ENCODE measurements around the gene ADGRA1. TPM values are rescaled to one million over a fixed set of nuclear protein-coding genes. Genes with fewer than 3 reads are reported as not detected.

The ADGRA1 gene
- total and polyA plus RNA-seq, 4 experiments from 2014 or later = not detected

GRCh38 chr10:133094866-133095265, 7.1 kb downstream of the ADGRA1 start:
- POLR2A ChIA-PET (ENCODE audit: partially characterized antibody) = no interaction called here
- H3K9me3 Mint-ChIP-seq = no peaks in the 10 kb centered on the region
- intact Hi-C loops (cut with micrococcal nuclease) = no loop called here

DNA sequence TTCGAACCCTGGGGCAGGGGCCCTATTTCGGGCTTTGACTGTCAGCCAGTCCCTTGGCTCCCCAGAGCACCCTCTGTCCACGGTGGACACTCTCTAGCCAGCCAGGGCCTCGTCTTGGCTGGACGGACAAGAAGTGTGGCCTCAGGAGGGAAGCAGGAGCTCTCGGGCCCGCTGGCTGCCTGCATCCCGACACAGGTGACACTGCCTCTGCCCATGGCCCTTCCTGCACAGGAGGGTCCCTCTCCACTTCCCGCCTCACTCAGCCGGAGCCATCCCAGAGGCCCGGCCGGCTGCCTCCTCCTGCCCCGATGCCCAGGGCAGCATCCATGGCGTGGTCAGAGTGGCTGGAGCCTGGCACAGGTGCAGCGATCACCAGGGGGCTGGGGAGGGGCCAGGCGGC, 7.9 kb downstream of the ADGRA1 start:
- Mint-ChIP-seq H3K27ac (no peak overlapping the region), H3K9me3 (no peaks in the 10 kb centered on the region), H3K27me3 (peaks cover 6 to 8% of the 10 kb centered on the region in 2 donors), H3K36me3 (no peaks in the 10 kb centered on the region), H3K4me1 (peaks cover 0 to under 1% (median 0%) of the 10 kb centered on the region in 4 donors), H3K4me3 (no peak overlapping the region)
- H3K4me1 ChIP-seq (ENCODE audit: insufficient read depth, low read length) = peaks cover 1% of the 10 kb centered on the region
- H3K4me3 ChIP-seq (ENCODE audit: low read length in 2 of 2) = no peak overlapping the region
- H3K27me3 ChIP-seq (ENCODE audit: insufficient read depth, low read length) = no peaks in the 10 kb centered on the region
- intact Hi-C loops (cut with micrococcal nuclease) = no loop called here
- H3K36me3 ChIP-seq (ENCODE audit: insufficient read depth, low read length) = no peaks in the 10 kb centered on the region
- H3K27ac ChIP-seq (ENCODE audit: low read depth, low read length) = no peak overlapping the region
- CTCF ChIA-PET (ENCODE audit: partially characterized antibody) = no interaction called here
- H3K9me3 ChIP-seq (ENCODE audit: control insufficient read depth in 1 of 2, low read length in 2 of 2) = no peaks in the 10 kb centered on the region
- DNase-seq = no peak
- POLR2A ChIA-PET (ENCODE audit: partially characterized antibody) = no interaction called here

More at GRCh38 chr10:133094866-133095265, 7.1 kb downstream of the ADGRA1 start:
- H3K4me3 ChIP-seq (ENCODE audit: low read length in 2 of 2) = no peak overlapping the region
- no peak for DNase-seq
- H3K27ac Mint-ChIP-seq = no peak overlapping the region
- H3K36me3 ChIP-seq (ENCODE audit: insufficient read depth, low read length) = no peaks in the 10 kb centered on the region
- no peaks in the 10 kb centered on the region for H3K4me1 Mint-ChIP-seq
- H3K9me3 ChIP-seq (ENCODE audit: control insufficient read depth in 1 of 2, low read length in 2 of 2) = no peaks in the 10 kb centered on the region
- H3K27ac ChIP-seq (ENCODE audit: low read depth, low read length) = no peak overlapping the region
- peaks cover 6 to 10% of the 10 kb centered on the region in 2 donors for H3K27me3 Mint-ChIP-seq
- CTCF ChIA-PET (ENCODE audit: partially characterized antibody) = no interaction called here
- no peak overlapping the region for H3K4me3 Mint-ChIP-seq
- H3K27me3 ChIP-seq (ENCODE audit: insufficient read depth, low read length) = no peaks in the 10 kb centered on the region
- H3K4me1 ChIP-seq (ENCODE audit: insufficient read depth, low read length) = no peaks in the 10 kb centered on the region
- no peaks in the 10 kb centered on the region for H3K36me3 Mint-ChIP-seq

GRCh38 chr10:133096616-133097269, 9.0 kb downstream of the ADGRA1 start:
- peaks cover 5 to 7% of the 10 kb centered on the region in 2 donors for H3K27me3 Mint-ChIP-seq
- intact Hi-C loops (cut with micrococcal nuclease) = no loop called here
- CTCF ChIA-PET (ENCODE audit: partially characterized antibody) = no interaction called here
- no peak overlapping the region for H3K4me3 Mint-ChIP-seq
- no peak for DNase-seq
- Histone ChIP-seq H3K4me3 (ENCODE audit: low read length in 2 of 2) (no peak overlapping the region), H3K27ac (ENCODE audit: low read depth, low read length) (no peak overlapping the region), H3K27me3 (ENCODE audit: insufficient read depth, low read length) (no peaks in the 10 kb centered on the region), H3K4me1 (ENCODE audit: insufficient read depth, low read length) (peaks cover 7% of the 10 kb centered on the region), H3K36me3 (ENCODE audit: insufficient read depth, low read length) (no peaks in the 10 kb centered on the region), H3K9me3 (ENCODE audit: control insufficient read depth in 1 of 2, low read length in 2 of 2) (no peaks in the 10 kb centered on the region)
- POLR2A ChIA-PET (ENCODE audit: partially characterized antibody) = no interaction called here
- peaks cover 0 to 12% (median 2%) of the 10 kb centered on the region in 4 donors for H3K4me1 Mint-ChIP-seq
- H3K27ac Mint-ChIP-seq = no peak overlapping the region
- no peaks in the 10 kb centered on the region for H3K36me3 Mint-ChIP-seq
- no peaks in the 10 kb centered on the region for H3K9me3 Mint-ChIP-seq

DNA sequence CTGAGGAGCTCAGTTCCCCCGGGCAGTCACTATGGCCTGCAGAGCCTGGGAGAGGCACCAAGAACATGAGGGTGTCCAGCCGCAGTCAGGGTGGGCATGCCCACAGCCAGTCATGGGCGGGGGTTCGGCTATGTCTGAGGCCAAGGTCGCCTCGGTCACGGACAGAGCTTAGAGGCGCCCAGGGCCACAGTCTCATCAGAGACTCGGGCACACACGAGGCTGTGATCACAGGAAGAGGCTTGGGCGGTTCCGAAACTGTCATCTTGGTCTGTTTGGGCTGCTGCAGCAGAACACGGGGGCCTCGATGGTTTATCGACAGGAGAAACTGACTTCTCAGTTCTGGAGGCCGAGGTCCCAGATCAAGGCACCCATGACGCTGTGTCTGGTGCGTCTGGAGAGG, 9.7 kb downstream of the ADGRA1 start:
- no peaks in the 10 kb centered on the region for H3K27me3 ChIP-seq (ENCODE audit: insufficient read depth, low read length)
- no peaks in the 10 kb centered on the region for H3K9me3 ChIP-seq (ENCODE audit: control insufficient read depth in 1 of 2, low read length in 2 of 2)
- H3K36me3 ChIP-seq (ENCODE audit: insufficient read depth, low read length) = no peaks in the 10 kb centered on the region
- Mint-ChIP-seq H3K36me3 (no peaks in the 10 kb centered on the region), H3K4me3 (no peak overlapping the region), H3K4me1 (peaks cover 0 to 14% (median 4%) of the 10 kb centered on the region in 4 donors), H3K27me3 (peaks cover 7 to 10% of the 10 kb centered on the region in 2 donors), H3K9me3 (no peaks in the 10 kb centered on the region), H3K27ac (no peak overlapping the region)
- no peak overlapping the region for H3K4me3 ChIP-seq (ENCODE audit: low read length in 2 of 2)
- DNase-seq = no peak
- POLR2A ChIA-PET (ENCODE audit: partially characterized antibody) = no interaction called here
- CTCF ChIA-PET (ENCODE audit: partially characterized antibody) = no interaction called here
- intact Hi-C loops (cut with micrococcal nuclease) = no loop called here
- no peak overlapping the region for H3K27ac ChIP-seq (ENCODE audit: low read depth, low read length)
- H3K4me1 ChIP-seq (ENCODE audit: insufficient read depth, low read length) = peaks cover 7% of the 10 kb centered on the region

GRCh38 chr10:133097961-133098360, 10.2 kb downstream of the ADGRA1 start:
- H3K9me3 Mint-ChIP-seq = no peaks in the 10 kb centered on the region
- Histone ChIP-seq H3K36me3 (ENCODE audit: insufficient read depth, low read length) (no peaks in the 10 kb centered on the region), H3K27me3 (ENCODE audit: insufficient read depth, low read length) (no peaks in the 10 kb centered on the region), H3K27ac (ENCODE audit: low read depth, low read length) (no peak overlapping the region), H3K9me3 (ENCODE audit: control insufficient read depth in 1 of 2, low read length in 2 of 2) (no peaks in the 10 kb centered on the region), H3K4me3 (ENCODE audit: low read length in 2 of 2) (no peak overlapping the region), H3K4me1 (ENCODE audit: insufficient read depth, low read length) (peaks cover 7% of the 10 kb centered on the region)
- H3K27me3 Mint-ChIP-seq = peaks cover 7 to 10% of the 10 kb centered on the region in 2 donors
- H3K4me1 Mint-ChIP-seq = peaks cover 0 to 14% (median 4%) of the 10 kb centered on the region in 4 donors
- no peaks in the 10 kb centered on the region for H3K36me3 Mint-ChIP-seq
- ChIA-PET POLR2A (ENCODE audit: partially characterized antibody) (no interaction called here), CTCF (ENCODE audit: partially characterized antibody) (no interaction called here)
- no peak overlapping the region for H3K27ac Mint-ChIP-seq
- H3K4me3 Mint-ChIP-seq = no peak overlapping the region
- intact Hi-C loops (cut with micrococcal nuclease) = no loop called here
- no peak for DNase-seq

- Mint-ChIP-seq H3K4me3 (no peak overlapping the region), H3K9me3 (no peaks in the 10 kb centered on the region), H3K4me1 (peaks cover 0 to 14% (median 4%) of the 10 kb centered on the region in 4 donors), H3K27me3 (peaks cover 7 to 10% of the 10 kb centered on the region in 2 donors), H3K36me3 (no peaks in the 10 kb centered on the region), H3K27ac (no peak overlapping the region)
- no peak for DNase-seq
- Histone ChIP-seq H3K27ac (ENCODE audit: low read depth, low read length) (no peak overlapping the region), H3K36me3 (ENCODE audit: insufficient read depth, low read length) (no peaks in the 10 kb centered on the region), H3K4me1 (ENCODE audit: insufficient read depth, low read length) (peaks cover 7% of the 10 kb centered on the region), H3K4me3 (ENCODE audit: low read length in 2 of 2) (no peak overlapping the region), H3K27me3 (ENCODE audit: insufficient read depth, low read length) (no peaks in the 10 kb centered on the region), H3K9me3 (ENCODE audit: control insufficient read depth in 1 of 2, low read length in 2 of 2) (no peaks in the 10 kb centered on the region)
- intact Hi-C loops (cut with micrococcal nuclease) = no loop called here
- CTCF ChIA-PET (ENCODE audit: partially characterized antibody) = no interaction called here
- POLR2A ChIA-PET (ENCODE audit: partially characterized antibody) = no interaction called here
Measured at GRCh38 chr10:133098426-133099124, 10.9 kb downstream of the ADGRA1 start.

DNA sequence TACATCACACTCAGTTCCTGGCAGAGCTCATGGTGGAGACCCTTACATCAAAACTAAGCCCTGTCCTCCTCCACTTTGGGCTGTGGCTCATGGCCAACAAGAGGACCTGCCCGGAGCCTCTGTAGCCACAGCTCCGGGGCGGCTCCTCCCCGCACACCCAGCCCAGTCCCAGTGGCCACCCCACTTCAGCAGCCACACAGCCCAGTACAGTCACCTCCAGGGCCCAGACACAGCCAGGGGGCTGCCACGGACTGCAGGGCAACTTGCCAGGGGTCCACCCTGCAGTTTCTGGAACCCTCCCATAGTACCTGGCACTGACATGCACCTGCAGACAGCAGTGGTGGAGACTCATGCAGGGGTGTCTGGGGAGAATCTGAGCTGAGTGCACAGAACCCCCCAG, 11.8 kb downstream of the ADGRA1 start:
- Mint-ChIP-seq H3K4me3 (no peak overlapping the region), H3K9me3 (no peaks in the 10 kb centered on the region), H3K27ac (no peak overlapping the region), H3K36me3 (no peaks in the 10 kb centered on the region), H3K27me3 (peaks cover 7 to 10% of the 10 kb centered on the region in 2 donors), H3K4me1 (peaks cover 0 to 14% (median 4%) of the 10 kb centered on the region in 4 donors)
- intact Hi-C loops (cut with micrococcal nuclease) = no loop called here
- Histone ChIP-seq H3K27ac (ENCODE audit: low read depth, low read length) (no peak overlapping the region), H3K4me1 (ENCODE audit: insufficient read depth, low read length) (peaks cover 7% of the 10 kb centered on the region), H3K9me3 (ENCODE audit: control insufficient read depth in 1 of 2, low read length in 2 of 2) (no peaks in the 10 kb centered on the region), H3K36me3 (ENCODE audit: insufficient read depth, low read length) (no peaks in the 10 kb centered on the region), H3K4me3 (ENCODE audit: low read length in 2 of 2) (no peak overlapping the region), H3K27me3 (ENCODE audit: insufficient read depth, low read length) (no peaks in the 10 kb centered on the region)
- DNase-seq = no peak
- ChIA-PET CTCF (ENCODE audit: partially characterized antibody) (no interaction called here), POLR2A (ENCODE audit: partially characterized antibody) (no interaction called here)

Data from CD4-positive, alpha-beta memory T cell (primary cell).